ENCODE data around the gene B4GALT4. TPM values are rescaled to one million over a fixed set of nuclear protein-coding genes. Genes with fewer than 3 reads are reported as not detected.
A peak's percentile ranks its signal among the peaks of the same experiment; 100 is the strongest.

B4GALT4 gene
- total RNA-seq, 1 experiment from 2014 or later: 15.0 TPM

GRCh38 chr3:119237299-119237698, 3.4 kb downstream of the B4GALT4 start:
- no peak for DNase-seq (ENCODE audit: low read depth)

- no peak for DNase-seq (ENCODE audit: low read depth)
Measured at GRCh38 chr3:119236756-119237155, 3.9 kb downstream of the B4GALT4 start.

GRCh38 chr3:119235151-119235550, 5.5 kb downstream of the B4GALT4 start:
- peak; percentile 25 for DNase-seq (ENCODE audit: low read depth)

- no peak for DNase-seq (ENCODE audit: low read depth)
Measured at GRCh38 chr3:119234610-119235009, 6.1 kb downstream of the B4GALT4 start.

- DNase-seq (ENCODE audit: low read depth): no peak
Measured at GRCh38 chr3:119230745-119231144, 9.9 kb downstream of the B4GALT4 start.

GRCh38 chr3:119230071-119230470, 10.6 kb downstream of the B4GALT4 start:
- no peak for DNase-seq (ENCODE audit: low read depth)

GRCh38 chr3:119229190-119229589, 11.5 kb downstream of the B4GALT4 start:
- no peak for DNase-seq (ENCODE audit: low read depth)

- no peak for DNase-seq (ENCODE audit: low read depth)
Measured at GRCh38 chr3:119228373-119229145, 12.1 kb downstream of the B4GALT4 start.

GRCh38 chr3:119227070-119227850, 13.4 kb downstream of the B4GALT4 start:
- no peak for DNase-seq (ENCODE audit: low read depth)

GRCh38 chr3:119225121-119225520, 15.6 kb downstream of the B4GALT4 start:
- DNase-seq (ENCODE audit: low read depth): no peak

GRCh38 chr3:119223511-119223910, 17.2 kb downstream of the B4GALT4 start:
- no peak for DNase-seq (ENCODE audit: low read depth)

- DNase-seq (ENCODE audit: low read depth): no peak
Measured at GRCh38 chr3:119222391-119222790, 18.3 kb downstream of the B4GALT4 start.

GRCh38 chr3:119221779-119222320, 18.8 kb downstream of the B4GALT4 start:
- no peak for DNase-seq (ENCODE audit: low read depth)

- DNase-seq (ENCODE audit: low read depth): no peak
Measured at GRCh38 chr3:119220970-119221667, 19.6 kb downstream of the B4GALT4 start.

GRCh38 chr3:119220198-119220597, 20.5 kb downstream of the B4GALT4 start:
- DNase-seq (ENCODE audit: low read depth): no peak

- DNase-seq (ENCODE audit: low read depth): no peak
Measured at GRCh38 chr3:119219069-119219468, 21.6 kb downstream of the B4GALT4 start.

GRCh38 chr3:119211803-119212202, 28.9 kb downstream of the B4GALT4 start:
- DNase-seq (ENCODE audit: low read depth): no peak

GRCh38 chr3:119211193-119211592, 29.5 kb downstream of the B4GALT4 start:
- no peak for DNase-seq (ENCODE audit: low read depth)

GRCh38 chr3:119207512-119207875, 33.2 kb downstream of the B4GALT4 start:
- DNase-seq (ENCODE audit: low read depth): no peak

GRCh38 chr3:119206611-119207511, 33.8 kb downstream of the B4GALT4 start:
- no peak for DNase-seq (ENCODE audit: low read depth)

GRCh38 chr3:119205685-119206084, 35.0 kb downstream of the B4GALT4 start:
- no peak for DNase-seq (ENCODE audit: low read depth)

Measured in Daoy (cell line).